Calu3 (cell line): Measurements from ENCODE around the gene GRIN1. TPM values are rescaled to one million over a fixed set of nuclear protein-coding genes. Genes with fewer than 3 reads are reported as not detected.

Experiments
- BruUV-seq: library from RNA; stranded (reverse); fragments of 400-500 nt; replicated peaks from 2 replicates; lab custom pipeline; 2021; lab: Mats Ljungman, UMichigan
- CTCF ChIA-PET: fragments of 300-600 bp; sonication (Branson Sonifier 250); formaldehyde crosslinking; loops from one replicate; lab custom pipeline; 2022; ENCODE audit warnings: antibody characterized with exemption; lab: Charles Lee
- DNase-seq: peaks from one replicate; pipeline ENCODE4 v3.0.0; 2022
- H3K27ac Mint-ChIP-seq: one replicate; pipeline ENCODE4 v1.8.0; 2022; ENCODE audit warnings: mixed read lengths; ENCODE audit not compliant: unreplicated experiment
- H3K27me3 Mint-ChIP-seq: one replicate; pipeline ENCODE4 v1.8.0; 2022; ENCODE audit warnings: mixed read lengths; ENCODE audit not compliant: unreplicated experiment
- H3K36me3 Mint-ChIP-seq: one replicate; pipeline ENCODE4 v1.8.0; 2022; ENCODE audit warnings: mild to moderate bottlenecking, moderate library complexity, mixed read lengths; ENCODE audit not compliant: insufficient read depth, unreplicated experiment
- H3K4me1 Mint-ChIP-seq: one replicate; pipeline ENCODE4 v1.8.0; 2022; ENCODE audit warnings: mild to moderate bottlenecking, low read depth, mixed read lengths; ENCODE audit not compliant: unreplicated experiment
- H3K4me3 Mint-ChIP-seq: one replicate; pipeline ENCODE4 v1.8.0; 2022; ENCODE audit warnings: mild to moderate bottlenecking, low read depth, moderate library complexity, mixed read lengths; ENCODE audit not compliant: unreplicated experiment
- H3K9me3 Mint-ChIP-seq: one replicate; pipeline ENCODE4 v1.8.0; 2022; ENCODE audit warnings: low read depth, mixed read lengths; ENCODE audit not compliant: unreplicated experiment
- CTCF ChIP-seq: fragments of 200-600 bp; IDR thresholded peaks from one replicate; pipeline ENCODE4 v1.8.0; 2022; ENCODE audit warnings: antibody characterized with exemption; ENCODE audit not compliant: unreplicated experiment
- intact Hi-C: fragments of 100-400 bp; cut with micrococcal nuclease; formaldehyde crosslinking; loops from one replicate; pipeline ENCODE4 v1.10.0; 2022; ENCODE audit not compliant: unreplicated experiment
- total RNA-seq: library from RNA; stranded (reverse); gene quantifications from 2 replicates; pipeline ENCODE4 v1.2.3, GENCODE V29; 2022

GRIN1 gene
- total RNA-seq, 1 experiment from 2014 or later: 0.54 TPM

GRCh38 chr9:137149363-137149762 is 10.4 kb downstream of the GRIN1 start:
- no peak for DNase-seq
- Mint-ChIP-seq H3K9me3 (peaks cover 2% of the 10 kb centered on the region), H3K36me3 (peaks cover 6% of the 10 kb centered on the region), H3K27me3 (peaks cover 33% of the 10 kb centered on the region), H3K27ac (no peak overlapping the region), H3K4me3 (no peak overlapping the region), H3K4me1 (no peaks in the 10 kb centered on the region)
- CTCF ChIA-PET: interaction anchor here (0.6 kb wide), 1 partner anchor 21 kb away, joined by 3 read pairs; no protein-coding TSS in a partner anchor
- intact Hi-C loops: no loop called here
- BruUV-seq: no TSS peak
- no peak for TF ChIP-seq CTCF

GRCh38 chr9:137149942-137150616 is 11.1 kb downstream of the GRIN1 start:
- Mint-ChIP-seq H3K9me3 (peaks cover 2% of the 10 kb centered on the region), H3K27me3 (peaks cover 33% of the 10 kb centered on the region), H3K36me3 (peaks cover 6% of the 10 kb centered on the region), H3K27ac (no peak overlapping the region), H3K4me1 (no peaks in the 10 kb centered on the region), H3K4me3 (no peak overlapping the region)
- no peak for TF ChIP-seq CTCF
- no peak for DNase-seq
- intact Hi-C loops: no loop called here
- CTCF ChIA-PET: interaction anchor here (0.6 to 0.8 kb wide), 2 partner anchors 21 to 126 kb away, joined by 3 to 5 read pairs; no protein-coding TSS in a partner anchor
- BruUV-seq: no TSS peak

GRCh38 chr9:137150617-137151457 is 11.9 kb downstream of the GRIN1 start:
- intact Hi-C loops: no loop called here
- Mint-ChIP-seq H3K27ac (no peak overlapping the region), H3K27me3 (peaks cover 31% of the 10 kb centered on the region), H3K9me3 (peaks cover 2% of the 10 kb centered on the region), H3K4me1 (no peaks in the 10 kb centered on the region), H3K36me3 (peaks cover 6% of the 10 kb centered on the region), H3K4me3 (no peak overlapping the region)
- TF ChIP-seq CTCF: no peak
- no TSS peak for BruUV-seq
- CTCF ChIA-PET: interaction anchor here (0.7 to 0.8 kb wide), 4 partner anchors 24 to 125 kb away, joined by 3 to 5 read pairs (median 4); partner anchors contain the start of gene SAPCD2
- peak; percentile 44 for DNase-seq

GRCh38 chr9:137152844-137153405 is 14.0 kb downstream of the GRIN1 start:
- intact Hi-C loops: no loop called here
- peaks cover 17% of the 10 kb centered on the region for H3K27me3 Mint-ChIP-seq
- no TSS peak for BruUV-seq
- no peak for DNase-seq
- no peak overlapping the region for H3K4me3 Mint-ChIP-seq
- H3K27ac Mint-ChIP-seq: no peak overlapping the region
- CTCF ChIA-PET: no interaction called here
- peaks cover 2% of the 10 kb centered on the region for H3K9me3 Mint-ChIP-seq
- H3K36me3 Mint-ChIP-seq: peaks cover 6% of the 10 kb centered on the region
- no peak for TF ChIP-seq CTCF
- H3K4me1 Mint-ChIP-seq: no peaks in the 10 kb centered on the region
